CD14-positive monocyte (primary cell): ENCODE data around the gene GPRC5A. TPM values are rescaled to one million over a fixed set of nuclear protein-coding genes. Genes with fewer than 3 reads are reported as not detected.

ENCODE experiments used
- DNase-seq, 3 donors: peaks; one replicate each; pipeline ENCODE4 v3.0.0-alpha.2; 2011 to 2022
- H2AFZ ChIP-seq: 2 replicates; pipeline ENCODE4 v1.6.0; 2012; ENCODE audit warnings: mild to moderate bottlenecking, low read depth, low read length, inconsistent platforms; ENCODE audit not compliant: insufficient read depth, poor library complexity, severe bottlenecking
- H3K27ac ChIP-seq, 2 donors: 1 replicate in 1 of 2; 2 replicates in 1 of 2; pipeline ENCODE4 v1.5.1; 2012 to 2013; ENCODE audit warnings: low read length in 2 of 2, control low read depth in 1 of 2, inconsistent platforms in 1 of 2, low read depth in 1 of 2, mild to moderate bottlenecking in 1 of 2
- H3K27me3 ChIP-seq, 2 donors: one replicate each; pipeline versions ENCODE4 v1.6.0 to v1.6.1; 2011 to 2013; ENCODE audit warnings: low read length in 2 of 2; ENCODE audit not compliant: control insufficient read depth in 2 of 2, insufficient read depth in 2 of 2
- H3K36me3 ChIP-seq, 2 donors: replicated peaks in 1 of 2; 1 replicate in 1 of 2; 2 replicates in 1 of 2; pipeline versions ENCODE4 v1.5.1 to v1.6.1; 2012 to 2013; ENCODE audit warnings: low read length in 2 of 2, control low read depth in 1 of 2, inconsistent platforms in 1 of 2, mild to moderate bottlenecking in 1 of 2; ENCODE audit not compliant: insufficient read depth in 2 of 2, control insufficient read depth in 1 of 2
- H3K4me1 ChIP-seq, 2 donors: 1 replicate in 1 of 2; 2 replicates in 1 of 2; pipeline versions ENCODE4 v1.5.1 to v1.6.1; 2012 to 2013; ENCODE audit warnings: low read length in 2 of 2, control low read depth in 1 of 2, inconsistent platforms in 1 of 2, mild to moderate bottlenecking in 1 of 2, moderate library complexity in 1 of 2; ENCODE audit not compliant: insufficient read depth in 2 of 2, control insufficient read depth in 1 of 2
- H3K4me2 ChIP-seq: replicated peaks from 2 replicates; pipeline ENCODE3; 2012; ENCODE audit warnings: low read length, moderate library complexity, mild to moderate bottlenecking; ENCODE audit not compliant: poor library complexity, severe bottlenecking; ENCODE audit errors: extremely low read depth
- H3K4me3 ChIP-seq, 3 experiments: fragments of 200-600 bp in 1 of 3; sonication (generic) in 1 of 3; replicated peaks in 1 of 3; 1 replicate in 2 of 3; 2 replicates in 1 of 3; pipeline ENCODE4 v1.5.1; 2011 to 2013; ENCODE audit warnings: low read length in 3 of 3, mild to moderate bottlenecking in 3 of 3, control low read depth in 2 of 3, low read depth in 2 of 3, inconsistent platforms in 1 of 3, moderate library complexity in 1 of 3
- H3K79me2 ChIP-seq: 2 replicates; pipeline ENCODE4 v1.6.0; 2012; ENCODE audit warnings: mild to moderate bottlenecking, control low read depth, inconsistent platforms, low read length, moderate library complexity; ENCODE audit not compliant: insufficient read depth
- H3K9ac ChIP-seq: 2 replicates; pipeline ENCODE4 v1.6.0; 2017; ENCODE audit warnings: low read length, mild to moderate bottlenecking; ENCODE audit not compliant: insufficient read depth, poor library complexity, severe bottlenecking
- H3K9me3 ChIP-seq, 2 donors: replicated peaks in 1 of 2; 1 replicate in 1 of 2; 2 replicates in 1 of 2; pipeline versions ENCODE4 v1.5.1 to v1.6.1; 2012 to 2013; ENCODE audit warnings: low read length in 2 of 2, control low read depth in 1 of 2; ENCODE audit not compliant: control insufficient read depth in 1 of 2, insufficient read depth in 1 of 2
- H4K20me1 ChIP-seq: 2 replicates; pipeline ENCODE4 v1.6.0; 2012; ENCODE audit warnings: mild to moderate bottlenecking, low read length, control low read depth, moderate library complexity; ENCODE audit not compliant: insufficient read depth
- H3K27ac Mint-ChIP-seq, 7 donors: one replicate each; pipeline ENCODE4 v1.8.0; 2020; ENCODE audit warnings: mild to moderate bottlenecking in 7 of 7, mixed read lengths in 7 of 7, moderate library complexity in 6 of 7, inconsistent platforms in 2 of 7
- H3K27me3 Mint-ChIP-seq, 3 donors: one replicate each; pipeline ENCODE4 v1.8.0; 2021 to 2022; ENCODE audit warnings: low read depth in 3 of 3, mild to moderate bottlenecking in 3 of 3, mixed read lengths in 3 of 3, moderate library complexity in 3 of 3, inconsistent platforms in 1 of 3
- H3K36me3 Mint-ChIP-seq, 2 donors: one replicate each; pipeline ENCODE4 v1.8.0; 2020; ENCODE audit warnings: mixed read lengths in 2 of 2, inconsistent platforms in 1 of 2, mild to moderate bottlenecking in 1 of 2
- H3K4me1 Mint-ChIP-seq: one replicate; pipeline ENCODE4 v1.8.0; 2020; ENCODE audit warnings: mild to moderate bottlenecking, mixed read lengths
- H3K4me3 Mint-ChIP-seq, 2 donors: one replicate each; pipeline ENCODE4 v1.8.0; 2020; ENCODE audit warnings: mild to moderate bottlenecking in 2 of 2, mixed read lengths in 2 of 2, moderate library complexity in 1 of 2
- H3K9me3 Mint-ChIP-seq, 7 donors: one replicate each; pipeline ENCODE4 v1.8.0; 2020 to 2022; ENCODE audit warnings: mixed read lengths in 7 of 7, mild to moderate bottlenecking in 6 of 7, moderate library complexity in 6 of 7, inconsistent platforms in 2 of 7
- CTCF ChIP-seq: fragments of 200-600 bp; IDR thresholded peaks from one replicate; pipeline ENCODE4 v1.8.0; 2022; ENCODE audit warnings: antibody characterized with exemption, mild to moderate bottlenecking
- WGBS: methylation state at CpG from one replicate; pipeline ENCODE4 v1.1.5; 2013; ENCODE audit warnings: missing lambda C conversion rate; ENCODE audit not compliant: insufficient coverage; 5-methylcytosine and 5-hydroxymethylcytosine counted together
- intact Hi-C, 2 donors: fragments of 100-400 bp; cut with micrococcal nuclease; formaldehyde crosslinking; loops; one replicate each; pipeline versions ENCODE4 v1.15.0 to v1.15.1; 2023
- polyA plus RNA-seq, 3 donors: library from polyadenylated mRNA; depleted of rRNA in 1 of 3; unstranded in 2 of 3; stranded (reverse) in 1 of 3; fragments of 300-500 nt in 2 of 3; fragments of >200 nt in 1 of 3; fragmentation: Illumina TruSeq in 2 of 3; gene quantifications; 1 replicate in 2 of 3; 2 replicates in 1 of 3; pipeline ENCODE4 v1.2.3, GENCODE V29; 2012 to 2021

GPRC5A gene
- polyA plus RNA-seq, 3 donors = 0.43 TPM; not detected in 2

- H3K4me3 ChIP-seq = no peak overlapping the region
- Mint-ChIP-seq H3K4me3 (no peak overlapping the region), H3K4me1 (peaks cover 16% of the 10 kb centered on the region), H3K36me3 (no peaks in the 10 kb centered on the region), H3K27ac (no peak overlapping the region), H3K9me3 (peaks cover 0 to 6% (median 2%) of the 10 kb centered on the region in 7 donors), H3K27me3 (peaks cover 38 to 56% (median 41%) of the 10 kb centered on the region in 3 donors)
- no peak overlapping the region for H2AFZ ChIP-seq
- WGBS = 100% methylated on average over 4 of the region's 5 CpGs
- H3K79me2 ChIP-seq = no peaks in the 10 kb centered on the region
- H3K9me3 ChIP-seq = peaks cover 0 to 9% of the 10 kb centered on the region in 2 donors
- DNase-seq = no peak
- no peak overlapping the region for H3K4me2 ChIP-seq
- H3K4me1 ChIP-seq = peaks cover 13 to 15% of the 10 kb centered on the region in 2 donors
- peaks cover 13 to 39% of the 10 kb centered on the region in 2 donors for H3K27me3 ChIP-seq
- no peak overlapping the region for H3K27ac ChIP-seq
- no peak overlapping the region for H3K9ac ChIP-seq
- no peaks in the 10 kb centered on the region for H4K20me1 ChIP-seq
- H3K36me3 ChIP-seq = no peaks in the 10 kb centered on the region
- TF ChIP-seq CTCF = no peak
- intact Hi-C loops = no loop called here
These were observed 2.1 kb downstream of the GPRC5A start for GRCh38 chr12:12893438-12893837.

- Mint-ChIP-seq H3K27me3 (peaks cover 20 to 28% (median 23%) of the 10 kb centered on the region in 3 donors), H3K27ac (no peak overlapping the region), H3K36me3 (no peaks in the 10 kb centered on the region), H3K4me1 (peaks cover 7% of the 10 kb centered on the region), H3K9me3 (peaks cover 0 to 6% (median 0%) of the 10 kb centered on the region in 7 donors), H3K4me3 (no peak overlapping the region)
- Histone ChIP-seq H2AFZ (no peak overlapping the region), H4K20me1 (no peaks in the 10 kb centered on the region), H3K27me3 (peaks cover 11 to 20% of the 10 kb centered on the region in 2 donors), H3K4me2 (no peak overlapping the region), H3K9me3 (peaks cover 0 to 9% of the 10 kb centered on the region in 2 donors), H3K79me2 (no peaks in the 10 kb centered on the region), H3K4me1 (peaks cover 4 to 6% of the 10 kb centered on the region in 2 donors), H3K4me3 (no peak overlapping the region), H3K36me3 (no peaks in the 10 kb centered on the region), H3K9ac (no peak overlapping the region), H3K27ac (no peak overlapping the region)
- WGBS = 100% methylated on average over 1 of the region's 2 CpGs
- no peak for TF ChIP-seq CTCF
- no peak for DNase-seq
- intact Hi-C loops = no loop called here
These were observed 4.9 kb downstream of the GPRC5A start for GRCh38 chr12:12896260-12896659.
